GM10847 (cell line): ENCODE results near the gene PEPD.

Source experiments
- POLR2A ChIP-seq: IDR thresholded peaks from 2 replicates; pipeline ENCODE4 v1.6.1; 2011; ENCODE audit not compliant: insufficient read length; ENCODE audit errors: extremely low read depth

The PEPD gene

GRCh38 chr19:33388725-33389420 is 132.7 kb downstream of the PEPD start:
- TF ChIP-seq POLR2A: no peak

DNA sequence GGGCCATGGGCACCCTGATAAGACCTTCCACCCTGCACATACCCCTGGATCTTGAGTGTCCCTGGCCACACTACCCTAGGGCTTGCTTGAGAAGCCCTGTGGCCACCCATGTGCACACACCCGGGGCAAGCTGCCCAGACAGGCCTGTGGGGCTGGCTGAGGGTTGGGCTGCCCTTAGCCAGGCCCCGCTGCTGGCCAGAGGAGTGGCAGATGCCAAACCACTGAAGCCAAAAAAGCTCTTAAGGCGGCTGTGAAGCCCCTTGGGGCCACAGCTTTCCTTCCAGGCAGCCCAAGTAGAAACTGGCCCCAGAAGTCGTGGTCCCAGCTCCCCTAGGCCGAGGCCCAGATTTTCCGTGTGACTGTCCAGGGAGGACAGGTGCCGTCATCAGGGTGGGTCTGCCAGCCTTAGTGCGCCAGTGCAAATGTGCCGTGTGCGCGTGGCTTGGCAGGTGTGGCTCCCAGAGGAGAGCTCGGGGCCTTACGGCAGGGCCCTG is 133.3 kb downstream of the PEPD start:
- TF ChIP-seq POLR2A: no peak

- TF ChIP-seq POLR2A: no peak
Measured at GRCh38 chr19:33387351-33388230, 134.0 kb downstream of the PEPD start.

DNA sequence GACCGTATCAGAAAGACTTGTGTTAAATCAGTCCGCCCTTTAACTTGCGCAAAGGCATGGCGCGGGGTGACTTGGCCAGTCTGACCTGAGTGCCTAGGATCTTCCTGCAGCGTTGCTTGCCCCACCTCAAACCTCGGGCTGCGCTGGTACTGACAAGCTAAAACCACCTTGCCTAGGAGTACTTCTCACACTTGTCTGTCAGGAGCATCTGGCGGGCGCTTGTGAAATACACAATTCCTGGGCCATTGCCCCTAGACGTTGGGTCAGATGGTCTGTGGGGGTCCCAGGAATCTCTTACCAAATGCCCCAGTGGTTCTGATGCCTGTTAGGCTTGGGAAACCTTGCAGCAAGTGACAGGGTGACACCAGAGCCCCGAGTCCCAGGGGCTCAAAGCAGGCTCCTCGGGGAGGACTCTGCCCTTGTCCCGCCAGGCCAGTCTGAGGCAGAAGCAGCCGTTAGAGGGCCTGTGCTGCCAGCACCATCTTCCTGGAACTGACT is 135.2 kb downstream of the PEPD start:
- no peak for TF ChIP-seq POLR2A

- no peak for TF ChIP-seq POLR2A
Measured at GRCh38 chr19:33385956-33386355, 135.6 kb downstream of the PEPD start.

DNA sequence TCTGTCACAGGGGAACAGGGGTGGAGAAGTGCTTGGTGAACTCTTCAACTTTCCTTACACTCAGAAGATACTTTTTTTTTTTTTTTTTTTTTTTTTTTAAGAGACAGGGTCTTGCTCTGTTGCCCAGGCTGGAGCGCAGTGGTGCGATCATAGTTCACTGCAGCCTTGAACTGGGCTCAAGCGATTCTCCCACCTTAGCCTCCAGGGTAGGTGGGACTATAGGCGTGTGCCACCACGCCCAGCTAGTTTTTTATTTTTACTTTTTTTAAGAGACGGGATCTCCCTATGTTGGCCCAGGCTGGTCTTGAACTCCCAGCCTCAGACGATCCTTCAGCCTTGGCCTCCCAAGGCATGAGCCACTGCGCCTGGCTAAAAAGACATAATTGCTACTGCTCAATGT is 136.6 kb downstream of the PEPD start:
- no peak for TF ChIP-seq POLR2A

DNA sequence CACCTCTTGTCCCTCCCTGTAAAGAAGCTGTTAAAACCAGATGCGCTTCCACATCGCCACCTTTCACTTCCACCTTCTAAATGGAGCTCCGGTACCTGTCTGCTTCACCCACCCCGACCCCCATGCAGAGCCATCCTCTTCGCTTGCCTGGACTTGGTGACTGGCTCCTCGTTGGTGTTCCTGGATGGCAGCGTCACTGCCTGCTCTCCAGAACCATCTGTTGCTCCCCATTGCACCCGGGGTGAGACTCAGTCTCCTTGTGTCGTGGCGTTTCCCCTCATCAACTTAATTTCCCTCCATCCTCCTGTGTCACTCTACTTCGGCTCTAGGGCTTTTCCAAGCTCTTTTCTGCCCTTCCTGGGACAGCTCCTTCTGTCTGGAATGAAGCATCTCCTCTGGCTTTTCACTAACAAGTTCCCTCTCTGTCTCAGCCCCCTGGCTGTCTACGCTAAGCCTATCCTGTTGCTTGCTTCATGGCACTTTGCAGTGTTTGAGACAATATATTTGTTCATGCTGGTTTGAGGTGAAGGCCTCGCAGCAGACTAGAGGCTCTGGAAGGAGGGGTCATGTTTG is 137.8 kb downstream of the PEPD start:
- no peak for TF ChIP-seq POLR2A

DNA sequence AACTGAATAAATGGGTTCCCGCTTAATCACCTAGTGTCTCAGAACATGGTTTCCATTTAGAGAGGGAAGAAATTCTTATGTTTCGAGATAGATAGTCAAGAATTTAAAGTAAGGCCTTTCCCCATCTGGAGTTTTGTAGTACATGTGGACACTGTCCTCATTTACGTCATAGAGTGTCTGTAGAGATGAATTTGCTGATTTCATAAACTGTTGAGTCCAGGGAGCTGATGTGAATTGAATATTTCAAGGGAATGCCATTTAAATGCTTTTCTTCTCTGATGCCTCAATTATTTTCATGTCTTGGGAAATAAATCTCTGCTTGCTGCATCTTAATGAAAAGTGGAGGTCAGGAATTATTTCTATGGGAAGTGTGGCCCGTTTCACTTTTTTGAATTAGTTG is 138.6 kb downstream of the PEPD start:
- TF ChIP-seq POLR2A: no peak

DNA sequence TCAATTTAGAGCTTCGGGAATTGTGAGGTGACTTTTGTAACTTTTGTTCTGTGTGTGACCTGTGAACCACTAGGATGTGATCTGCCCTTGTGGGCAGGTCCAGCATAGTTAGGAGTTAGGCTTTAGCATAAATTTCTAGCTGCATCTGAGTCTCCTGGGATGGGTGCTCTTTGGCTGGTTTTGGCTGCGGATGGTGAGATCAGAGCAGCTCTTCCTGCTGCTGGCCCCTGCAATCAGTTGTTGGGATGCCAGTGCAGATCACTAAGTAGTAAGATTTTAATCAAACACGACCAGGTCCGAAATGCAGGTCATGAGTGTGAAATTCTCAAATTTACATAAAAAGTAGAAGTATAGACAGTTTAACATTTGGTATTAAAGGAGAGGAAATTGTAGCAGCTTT is 139.6 kb downstream of the PEPD start:
- TF ChIP-seq POLR2A: no peak

GRCh38 chr19:33381101-33381500 is 140.5 kb downstream of the PEPD start:
- TF ChIP-seq POLR2A: no peak

DNA sequence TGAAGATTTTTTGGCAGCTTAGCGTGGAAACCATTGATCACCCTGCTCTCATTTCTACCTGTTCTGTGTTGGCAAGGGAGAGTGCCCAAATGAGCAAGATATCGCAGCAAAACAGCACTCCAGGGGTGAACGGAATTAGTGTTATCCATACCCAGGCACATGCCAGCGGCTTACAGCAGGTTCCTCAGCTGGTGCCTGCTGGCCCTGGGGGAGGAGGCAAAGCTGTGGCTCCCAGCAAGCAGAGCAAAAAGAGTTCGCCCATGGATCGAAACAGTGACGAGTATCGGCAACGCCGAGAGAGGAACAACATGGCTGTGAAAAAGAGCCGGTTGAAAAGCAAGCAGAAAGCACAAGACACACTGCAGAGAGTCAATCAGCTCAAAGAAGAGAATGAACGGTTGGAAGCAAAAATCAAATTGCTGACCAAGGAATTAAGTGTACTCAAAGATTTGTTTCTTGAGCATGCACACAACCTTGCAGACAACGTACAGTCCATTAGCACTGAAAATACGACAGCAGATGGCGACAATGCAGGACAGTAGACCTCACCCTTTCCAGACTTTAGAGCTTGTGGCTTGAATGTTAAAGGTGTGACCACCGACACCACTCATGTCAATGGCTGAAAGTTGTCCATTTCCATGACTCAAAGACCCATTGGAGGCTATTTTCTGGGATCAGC is 142.3 kb downstream of the PEPD start:
- TF ChIP-seq POLR2A: no peak

- TF ChIP-seq POLR2A: no peak
Measured at GRCh38 chr19:33377586-33378475, 143.8 kb downstream of the PEPD start.

DNA sequence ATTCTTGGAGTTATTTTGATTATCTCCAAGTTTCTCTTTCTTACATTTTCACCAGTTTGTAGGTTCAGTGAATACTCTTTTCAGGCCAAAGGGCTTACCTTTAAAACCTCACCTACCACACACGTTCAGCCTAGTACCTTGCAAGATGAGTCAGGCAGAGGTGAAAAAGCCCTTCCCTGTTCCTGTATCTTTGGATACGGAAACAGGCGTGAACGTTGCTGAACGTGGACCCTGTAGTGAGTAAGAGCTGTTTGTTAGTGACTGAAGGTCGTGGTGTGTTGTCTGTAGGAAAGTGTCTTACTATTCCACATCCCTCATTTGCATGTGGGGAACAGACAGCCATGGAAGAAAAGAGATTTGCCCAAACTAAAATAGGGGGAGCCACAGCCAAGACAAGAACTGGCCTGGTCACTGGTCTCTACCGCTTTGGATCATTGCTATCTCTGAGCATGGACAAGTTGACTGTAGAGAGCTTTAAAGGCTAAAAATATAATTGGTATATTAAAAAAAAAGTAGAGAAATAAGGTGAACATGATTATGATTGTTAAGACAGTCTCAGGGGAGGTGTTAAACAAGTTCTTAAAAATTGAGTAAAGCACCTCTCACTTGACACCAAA is 144.5 kb downstream of the PEPD start:
- no peak for TF ChIP-seq POLR2A

DNA sequence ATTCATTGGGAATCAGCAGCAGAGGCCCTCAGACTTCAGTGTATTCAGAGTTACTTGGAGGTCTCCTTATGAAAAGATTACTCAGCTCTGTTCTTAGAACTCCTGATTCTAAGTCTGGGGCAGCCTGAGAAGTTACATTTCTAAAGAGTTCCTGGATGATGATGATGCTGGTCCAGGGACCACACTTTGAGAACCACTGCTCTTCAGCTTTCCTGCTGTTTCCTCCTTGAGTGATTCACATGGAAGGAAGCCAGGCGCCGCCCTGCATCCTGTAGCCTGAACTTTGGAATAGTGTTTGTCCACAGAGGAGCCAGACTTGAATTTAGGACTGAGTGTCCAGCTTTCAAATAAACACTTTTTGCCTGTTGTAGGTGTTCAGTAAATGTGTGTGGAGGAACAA is 145.2 kb downstream of the PEPD start:
- TF ChIP-seq POLR2A: no peak
